DMS53 treated with DMSO at 0.1 percent for 48 hours (cell line): ENCODE data around the gene CAMK2G.
"Not testable (repeated sequence)": the region's sequence is repeated elsewhere in the genome, so short reads cannot be mapped to it uniquely, and the experiment has no call there.

Experiments used
- DNase-seq: peaks from one replicate; lab custom pipeline; 2025; ENCODE audit not compliant: unreplicated experiment; lab: John Stamatoyannopoulos, UW

Gene CAMK2G

DNA sequence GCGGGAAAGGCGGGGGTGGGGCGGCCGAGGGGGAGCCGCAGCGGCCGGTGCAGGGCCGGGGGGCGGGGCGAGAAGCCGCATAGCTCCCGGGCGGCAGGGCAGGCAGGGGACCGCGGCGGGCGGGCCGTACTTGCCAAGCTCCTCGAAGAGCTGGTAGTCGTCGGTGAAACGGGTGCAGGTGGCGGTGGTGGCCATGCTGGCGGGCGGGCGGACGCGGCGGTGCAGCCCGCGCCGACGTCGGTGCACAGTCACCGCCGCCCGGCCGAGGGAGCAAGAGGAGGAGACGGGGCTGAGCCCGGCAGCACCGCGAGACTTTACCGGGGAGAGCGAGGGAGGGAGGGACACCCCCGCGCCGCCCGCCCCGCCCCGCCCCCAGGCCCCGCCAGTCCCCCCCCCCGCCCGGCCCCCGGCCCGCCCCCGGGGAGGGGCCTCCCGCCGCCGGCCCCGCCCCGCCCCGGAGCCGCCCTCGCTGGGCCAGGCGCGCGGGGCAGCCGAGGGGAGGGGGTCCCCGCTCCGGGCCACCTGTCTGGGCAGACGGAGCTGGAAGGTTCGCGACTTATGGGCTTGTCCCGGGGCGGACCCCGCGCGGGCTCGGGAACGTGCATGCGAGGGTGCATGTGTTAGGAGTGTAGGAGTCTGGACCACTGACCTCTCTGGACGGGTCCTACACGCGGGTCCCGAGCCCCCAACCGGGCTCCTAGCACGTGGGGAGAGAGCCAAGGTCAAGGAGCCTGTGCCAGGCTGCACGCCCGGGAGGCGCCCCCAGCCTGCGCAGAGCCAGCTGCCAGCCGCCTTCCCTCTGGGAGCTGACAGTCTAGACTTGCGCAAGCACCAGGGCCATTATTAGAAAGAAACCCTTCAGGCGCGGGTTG is at the start of gene CAMK2G:
Gene CAMK2G, minus strand, starts transcription at position 289 of the 872 bp plus-strand sequence. Its CDS starts 94 bp downstream, at position 195.
- DNase-seq, result peak; percentile 70

DNA sequence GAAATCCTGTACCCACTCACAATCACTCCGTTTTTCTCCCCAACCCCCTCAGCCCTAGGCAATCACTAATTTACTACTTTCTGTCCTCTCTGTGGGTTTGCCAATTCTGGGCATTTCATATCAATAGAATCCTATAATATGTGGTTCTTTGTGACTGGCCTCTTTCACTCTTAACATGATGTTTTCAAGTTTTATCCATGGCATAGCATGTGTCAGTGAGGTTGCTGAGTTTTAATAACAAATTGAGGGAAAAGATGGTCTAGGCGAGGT is 48.4 kb upstream of the CAMK2G start:
- DNase-seq, result no peak

DNA sequence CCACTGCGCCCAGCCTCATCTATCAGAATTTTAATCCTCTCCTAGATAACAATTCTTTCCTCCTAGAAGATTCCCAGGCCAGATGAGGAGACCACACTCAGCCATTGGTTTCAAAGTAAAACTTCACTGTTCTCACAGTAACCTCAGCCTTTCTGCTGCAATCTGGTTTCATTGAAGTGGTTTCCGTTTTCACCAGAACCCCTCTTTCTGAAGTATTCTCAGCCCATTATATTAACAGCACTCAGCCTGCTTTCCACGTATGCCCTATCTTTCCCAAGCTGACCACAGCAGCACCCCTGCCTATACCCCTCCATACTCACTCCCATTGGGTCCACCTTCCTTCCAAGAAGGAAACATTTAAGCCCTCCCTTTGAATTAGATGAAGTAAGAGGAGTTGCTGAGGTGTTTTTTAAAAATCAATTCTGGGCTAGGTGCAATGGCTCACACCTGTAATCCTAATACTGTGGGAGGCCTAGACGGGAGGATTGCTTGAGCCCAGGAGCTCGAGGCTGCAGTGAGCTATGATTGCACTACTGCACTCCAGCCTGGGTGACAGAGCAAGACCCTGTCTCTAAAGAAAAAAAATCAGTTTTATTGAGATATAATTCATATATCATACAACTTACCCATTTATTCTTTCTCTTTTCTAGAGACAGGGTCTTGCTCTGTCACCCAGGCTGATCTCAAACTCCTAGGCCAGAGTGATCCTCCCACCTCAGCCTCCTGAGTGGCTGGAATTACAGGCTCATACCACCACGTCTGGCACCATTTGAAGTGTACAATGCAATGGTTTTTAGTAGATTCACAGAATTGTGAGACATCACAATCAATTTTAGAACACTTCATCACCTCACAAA is 47.9 kb upstream of the CAMK2G start:
- DNase-seq, result no peak

DNA sequence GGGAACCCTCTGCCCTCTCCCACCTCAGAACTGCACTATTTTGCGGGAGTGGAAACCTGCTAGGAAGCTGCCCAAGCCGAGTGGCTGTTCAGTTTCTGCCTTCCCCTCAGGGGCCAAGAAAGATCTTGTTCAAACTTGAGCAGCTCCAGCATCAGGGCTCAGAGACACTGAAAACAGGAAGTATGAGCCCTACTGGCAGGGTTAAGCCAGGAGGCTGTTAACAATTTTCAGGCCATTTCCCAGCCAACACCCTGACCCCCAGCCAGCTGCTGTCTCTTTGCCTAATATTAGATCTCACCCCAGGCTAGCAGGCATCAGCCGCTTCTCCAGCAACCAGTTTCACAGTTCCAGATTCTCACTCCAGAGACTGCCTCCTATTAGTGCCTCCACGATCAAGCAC is 45.7 kb upstream of the CAMK2G start:
- DNase-seq, result no peak

DNA sequence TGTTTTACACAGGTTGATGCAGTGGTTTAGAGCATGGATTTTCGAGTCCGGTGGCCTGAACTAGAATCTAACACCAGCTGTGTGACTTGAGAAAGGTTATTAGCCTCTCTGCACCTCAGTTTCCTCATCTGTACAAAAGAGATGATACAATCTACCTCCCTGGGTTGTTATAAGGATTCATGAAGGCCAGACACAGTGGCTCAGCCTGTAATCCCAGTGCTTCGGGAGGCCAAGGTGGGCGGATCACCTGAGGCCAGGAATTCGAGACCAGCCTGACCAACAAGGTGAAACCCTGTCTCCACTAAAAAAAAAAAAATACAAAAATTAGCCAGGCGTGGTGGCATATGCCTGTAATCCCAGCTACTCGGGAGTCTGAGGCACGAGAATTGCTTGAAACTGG is 45.1 kb upstream of the CAMK2G start:
- not testable (repeated sequence) for DNase-seq

DNA sequence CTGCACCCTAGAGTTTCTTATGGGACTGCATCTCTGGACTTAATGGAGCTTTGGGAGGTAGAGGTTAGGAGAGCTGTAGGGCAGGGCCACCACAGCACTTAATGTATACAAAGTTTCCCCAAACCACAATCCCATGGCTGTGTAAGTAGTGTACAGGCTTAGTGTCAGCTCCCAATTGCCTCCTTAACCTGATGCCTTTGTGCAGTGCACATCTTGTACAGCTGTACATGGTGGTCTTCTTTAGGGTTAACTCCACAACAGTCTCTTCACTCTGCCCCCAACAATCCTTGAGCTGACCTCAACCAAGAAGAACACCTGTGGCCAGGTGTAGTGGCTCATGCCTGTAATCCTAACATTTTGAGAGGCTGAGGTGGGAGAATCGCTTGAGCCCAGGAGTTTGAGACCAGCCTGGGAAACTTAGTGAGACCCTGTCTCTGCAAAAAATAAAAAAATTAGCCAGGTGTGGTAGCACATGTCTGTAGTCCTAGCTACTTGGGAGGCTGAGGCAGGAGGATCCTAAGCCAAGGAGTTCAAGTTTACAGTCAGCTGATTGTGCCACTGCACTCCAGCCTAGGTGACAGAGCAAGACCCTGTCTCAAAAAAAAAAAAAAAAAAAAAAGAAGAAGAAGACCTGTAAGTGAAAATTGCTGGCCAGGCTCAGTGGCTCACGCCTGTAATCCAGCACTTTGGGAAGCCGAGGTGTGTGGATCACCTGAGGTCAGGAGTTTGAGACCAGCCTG is 43.4 kb upstream of the CAMK2G start:
- no peak for DNase-seq

DNA sequence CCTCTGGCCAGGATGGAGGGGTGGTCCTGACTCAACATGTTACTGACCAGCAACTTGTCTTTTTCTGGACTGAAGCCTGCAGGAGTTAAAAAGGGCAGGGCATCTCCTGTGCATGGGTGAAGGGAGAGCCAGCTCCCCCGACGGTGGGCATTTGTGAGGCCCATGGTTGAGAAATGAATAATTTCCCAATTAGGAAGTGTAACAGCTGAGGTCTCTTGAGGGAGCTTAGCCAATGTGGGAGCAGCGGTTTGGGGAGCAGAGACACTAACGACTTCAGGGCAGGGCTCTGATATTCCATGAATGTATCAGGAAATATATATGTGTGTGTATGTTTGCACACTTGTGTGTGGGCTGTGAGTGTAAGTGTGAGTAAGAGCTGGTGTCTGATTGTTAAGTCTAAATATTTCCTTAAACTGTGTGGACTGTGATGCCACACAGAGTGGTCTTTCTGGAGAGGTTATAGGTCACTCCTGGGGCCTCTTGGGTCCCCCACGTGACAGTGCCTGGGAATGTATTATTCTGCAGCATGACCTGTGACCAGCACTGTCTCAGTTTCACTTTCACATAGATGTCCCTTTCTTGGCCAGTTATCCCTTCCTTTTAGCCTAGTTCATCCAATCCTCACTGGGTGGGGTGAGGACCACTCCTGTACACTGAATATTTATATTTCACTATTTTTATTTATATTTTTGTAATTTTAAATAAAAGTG is 42.6 kb upstream of the CAMK2G start:
- no peak for DNase-seq

DNA sequence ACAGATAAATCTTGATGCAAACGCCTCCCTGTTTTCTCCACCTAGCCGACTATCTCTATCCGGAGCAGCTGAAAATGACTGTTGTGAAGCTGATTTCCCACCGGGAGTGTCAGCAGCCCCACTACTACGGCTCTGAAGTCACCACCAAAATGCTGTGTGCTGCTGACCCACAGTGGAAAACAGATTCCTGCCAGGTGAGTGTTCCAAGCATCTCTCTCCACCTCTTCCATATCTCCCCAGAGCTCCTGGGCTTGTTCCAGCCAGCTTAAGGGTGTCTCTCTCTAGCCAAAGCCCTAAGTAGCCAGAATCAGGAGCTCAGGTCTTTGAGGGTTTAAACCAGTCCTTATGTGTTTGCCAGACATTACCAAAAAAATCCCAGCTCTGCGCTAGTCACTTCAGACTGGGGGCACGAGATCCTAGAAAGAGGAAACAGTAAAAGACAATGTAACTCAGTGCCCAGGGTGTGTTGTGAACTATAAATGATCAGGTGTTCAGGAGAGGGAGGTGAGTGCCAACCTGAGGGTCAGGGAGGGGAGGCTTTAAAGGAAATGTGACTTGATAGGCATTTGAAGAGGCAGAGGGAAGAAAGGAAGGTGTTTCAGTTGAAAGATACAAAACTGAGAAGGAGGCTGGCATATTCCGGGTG is 41.0 kb upstream of the CAMK2G start:
- DNase-seq, result no peak

DNA sequence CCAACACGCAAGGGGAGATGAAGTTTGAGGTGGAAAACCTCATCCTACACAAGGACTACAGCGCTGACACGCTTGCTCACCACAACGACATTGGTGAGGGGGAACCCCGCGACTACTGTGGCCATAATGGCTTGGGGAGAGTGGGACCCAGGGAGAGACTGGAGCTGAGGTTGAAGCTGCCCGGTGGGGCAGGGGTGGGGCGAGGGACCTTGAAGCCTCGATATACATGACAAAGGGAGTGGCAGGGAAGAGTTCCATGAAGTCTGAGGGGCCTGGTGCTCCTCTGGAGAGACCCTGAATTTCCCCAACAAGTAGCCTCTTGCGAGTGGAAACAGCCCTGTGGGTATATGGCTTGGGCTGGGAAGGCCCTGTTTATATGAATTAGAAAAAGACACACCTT is 39.7 kb upstream of the CAMK2G start:
- DNase-seq, result no peak

DNA sequence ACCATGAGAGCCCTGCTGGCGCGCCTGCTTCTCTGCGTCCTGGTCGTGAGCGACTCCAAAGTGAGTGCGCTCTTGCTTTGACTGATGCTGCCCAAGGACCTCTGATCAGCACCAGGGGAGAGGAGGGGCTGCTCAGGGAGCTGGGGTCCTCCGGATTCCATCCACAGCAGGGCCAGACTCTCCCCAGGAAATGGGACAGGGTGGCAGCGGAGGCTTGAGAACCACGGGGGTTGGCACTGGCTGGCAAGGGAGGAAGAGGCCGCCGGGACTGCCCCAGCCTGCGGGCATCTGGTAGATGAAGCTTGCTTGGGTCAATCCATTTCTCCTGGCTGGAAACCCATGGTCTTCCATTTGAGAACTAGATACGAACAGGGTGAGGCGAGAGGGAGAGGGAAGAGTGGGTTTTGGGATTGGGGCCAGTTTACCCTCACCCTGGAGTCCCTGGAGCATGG is 37.2 kb upstream of the CAMK2G start:
- DNase-seq, result no peak

DNA sequence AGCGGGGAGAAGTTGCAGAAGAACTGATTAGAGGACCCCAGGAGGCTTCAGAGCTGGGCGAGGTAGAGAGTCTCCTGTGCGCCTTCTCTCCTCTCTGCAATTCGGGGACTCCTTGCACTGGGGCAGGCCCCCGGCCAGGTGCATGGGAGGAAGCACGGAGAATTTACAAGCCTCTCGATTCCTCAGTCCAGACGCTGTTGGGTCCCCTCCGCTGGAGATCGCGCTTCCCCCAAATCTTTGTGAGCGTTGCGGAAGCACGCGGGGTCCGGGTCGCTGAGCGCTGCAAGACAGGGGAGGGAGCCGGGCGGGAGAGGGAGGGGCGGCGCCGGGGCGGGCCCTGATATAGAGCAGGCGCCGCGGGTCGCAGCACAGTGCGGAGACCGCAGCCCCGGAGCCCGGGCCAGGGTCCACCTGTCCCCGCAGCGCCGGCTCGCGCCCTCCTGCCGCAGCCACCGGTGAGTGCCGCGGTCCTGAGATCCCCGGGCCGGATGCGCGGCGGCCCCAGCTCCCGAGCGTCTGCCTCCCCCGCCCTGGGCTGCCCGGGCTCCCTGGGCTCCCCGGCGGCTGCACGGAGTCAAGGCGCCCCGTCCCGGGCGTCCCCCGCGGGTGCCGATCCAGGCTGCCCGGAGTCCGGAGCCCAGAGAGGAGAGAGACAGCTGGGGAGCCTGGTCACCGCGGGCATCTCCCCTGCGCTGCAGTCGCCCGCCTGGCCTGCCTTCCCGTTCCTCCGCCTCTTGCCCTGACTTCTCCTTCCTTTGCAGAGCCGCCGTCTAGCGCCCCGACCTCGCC is 36.6 kb upstream of the CAMK2G start, which contains the start of gene PLAU:
Gene PLAU, plus strand, starts transcription at position 369 of the 789 bp plus-strand sequence. CDS start 424 bp downstream, outside the sequence.
- no peak for DNase-seq

DNA sequence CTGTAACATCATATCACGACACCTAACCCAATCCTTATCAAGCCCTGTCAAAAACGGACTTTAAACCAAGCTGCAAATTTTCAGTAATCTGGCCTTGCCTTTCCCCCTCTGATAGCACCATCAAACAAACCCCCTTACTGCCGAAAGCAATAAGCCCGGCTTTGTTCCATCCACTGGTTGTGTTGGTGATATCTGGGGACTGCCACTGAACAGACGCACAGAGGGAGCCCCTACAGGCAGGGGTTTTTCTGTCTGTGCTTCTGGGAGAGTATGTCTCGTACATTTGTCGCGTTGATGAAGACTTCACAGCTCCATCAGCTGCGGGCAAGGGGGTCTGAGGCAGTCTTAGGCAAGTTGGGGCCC is 36.0 kb upstream of the CAMK2G start:
- DNase-seq, result no peak

DNA sequence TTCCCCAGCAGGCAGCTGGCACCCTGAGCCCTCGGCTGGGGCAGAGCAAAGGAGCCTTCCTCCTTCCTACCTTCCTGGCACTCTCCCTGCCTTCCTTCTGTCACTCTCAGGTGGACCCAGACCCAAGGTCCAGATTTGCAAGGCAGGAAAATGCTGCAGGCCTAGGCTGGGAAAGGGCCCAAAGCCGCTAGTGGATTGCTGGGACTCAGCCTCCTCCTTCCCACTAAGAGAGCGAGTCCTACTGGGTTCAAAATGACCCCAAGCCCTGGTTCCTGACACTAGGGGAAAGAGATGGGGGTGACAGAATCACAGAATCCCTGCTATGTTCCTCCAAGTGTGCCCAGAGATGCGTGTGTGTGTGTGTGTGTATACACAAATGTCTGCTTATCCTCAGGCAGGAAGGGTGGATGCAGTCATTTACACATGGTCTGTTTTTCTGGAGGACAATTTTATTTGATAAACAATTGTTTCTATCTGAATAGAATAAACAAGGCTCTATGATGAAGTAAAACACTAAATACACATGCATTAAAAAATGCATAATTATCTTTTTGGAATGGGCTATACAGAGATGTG is 35.3 kb upstream of the CAMK2G start:
- DNase-seq, result no peak

DNA sequence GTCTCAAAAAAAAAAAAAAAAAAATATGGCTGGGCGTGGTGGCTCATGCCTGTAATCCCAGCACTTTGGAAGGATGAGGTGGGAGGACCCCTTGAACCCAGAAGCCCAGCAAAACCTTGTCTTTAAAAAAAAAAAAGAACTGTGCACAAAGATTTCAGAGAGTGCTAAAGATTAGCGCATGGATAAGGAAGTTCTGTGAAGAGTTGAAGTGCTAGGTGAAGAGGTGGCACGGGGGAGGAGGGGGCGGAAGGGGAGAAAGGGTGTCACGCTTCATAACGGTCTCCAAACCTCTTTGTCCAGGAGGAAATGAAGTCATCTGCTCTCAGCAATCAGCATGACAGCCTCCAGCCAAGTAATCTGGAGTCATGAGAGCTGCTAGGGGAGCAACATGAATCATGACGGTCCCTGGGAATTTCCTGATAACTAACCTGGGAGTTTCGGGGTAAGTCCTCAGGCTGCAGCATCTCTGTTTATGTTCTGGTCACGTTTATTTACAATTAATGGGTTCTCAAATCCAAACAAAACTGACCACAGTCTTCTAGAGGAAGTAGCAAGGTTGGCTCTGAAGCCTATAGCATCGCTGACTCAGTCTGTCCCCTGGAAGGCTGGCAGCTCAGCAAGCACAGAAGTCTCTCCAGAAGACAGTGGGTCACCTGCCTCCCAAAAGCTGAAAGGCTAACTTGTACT is 34.6 kb upstream of the CAMK2G start:
- DNase-seq, result peak; percentile 63

DNA sequence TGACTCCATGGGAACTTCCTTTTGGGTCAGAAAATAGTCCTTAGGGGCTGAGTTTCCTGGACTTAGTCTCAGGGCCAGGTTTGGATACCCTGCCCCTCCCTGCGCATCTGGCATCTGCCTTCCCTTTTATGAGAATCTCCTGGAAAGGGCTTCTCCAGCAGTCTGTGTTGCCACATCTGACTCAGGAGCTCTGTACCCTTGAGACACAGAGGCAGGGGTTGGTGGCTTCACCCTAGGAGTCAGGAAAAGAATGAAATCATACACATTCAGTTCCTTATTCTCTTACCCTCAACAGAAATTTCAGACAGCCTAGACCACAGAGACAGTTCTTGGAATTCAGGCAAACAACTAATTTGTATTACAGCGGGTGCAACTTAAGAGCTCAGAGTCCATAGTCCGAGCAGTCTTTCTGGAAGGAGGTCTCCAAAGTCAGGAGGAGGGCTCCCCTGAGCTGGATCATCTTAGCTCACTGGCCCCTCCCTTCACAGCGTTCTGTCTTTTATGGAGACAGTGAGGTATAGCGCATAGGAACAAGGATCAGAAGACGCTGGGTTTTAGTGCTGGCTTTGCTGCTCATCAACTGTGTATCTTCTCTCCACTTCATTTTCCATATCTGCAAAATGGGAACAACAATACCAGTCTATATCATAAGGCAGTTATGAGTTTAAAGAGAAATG is 33.6 kb upstream of the CAMK2G start:
- DNase-seq, result no peak

DNA sequence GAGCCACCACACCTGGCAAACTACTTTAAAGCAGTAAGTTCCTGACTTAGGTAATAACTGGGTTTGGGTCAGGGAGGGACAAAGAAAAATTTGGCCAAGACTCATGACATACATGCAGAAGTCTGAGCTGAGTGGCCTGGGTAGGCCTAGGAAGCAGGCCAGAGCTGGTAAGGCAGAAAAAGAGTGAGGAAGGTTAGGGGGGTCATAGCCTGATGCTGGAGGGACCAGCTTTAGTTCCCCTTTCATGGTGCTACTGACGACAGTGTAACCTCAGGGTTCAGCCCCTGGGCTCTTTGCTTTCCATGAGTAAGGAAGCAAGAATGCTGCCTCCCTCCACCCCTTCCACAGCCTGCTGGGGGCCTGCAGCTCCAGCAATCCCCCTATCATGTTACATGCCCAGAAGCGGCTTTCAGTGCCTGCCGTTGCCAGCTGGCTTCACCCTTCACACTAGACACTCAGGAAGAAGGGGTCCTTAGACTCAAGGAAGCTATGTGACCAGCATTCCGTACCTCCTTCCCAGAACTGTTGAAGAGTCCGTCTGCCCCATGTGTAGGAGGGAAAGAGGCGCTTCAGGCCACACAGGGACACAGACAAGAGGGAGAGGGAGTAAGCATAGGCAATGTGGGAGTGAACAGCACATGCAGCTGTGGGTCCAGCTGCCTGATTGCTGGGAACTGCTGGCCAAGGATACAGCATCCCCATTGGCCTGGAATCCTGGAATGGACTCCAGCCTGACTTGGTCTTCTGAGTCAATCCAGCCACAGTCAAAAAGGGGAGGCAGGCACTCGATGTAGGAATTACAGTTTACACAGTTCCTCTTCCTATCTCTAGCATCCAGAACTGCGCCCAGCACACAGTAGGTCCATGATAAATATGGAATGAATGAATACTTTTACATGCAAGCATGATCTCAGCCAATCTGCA is 32.4 kb upstream of the CAMK2G start:
- DNase-seq, result no peak
